Fibroblast of lung (primary cell): ENCODE results near the gene GKAP1.
"Not testable (repeated sequence)": the region's sequence is repeated elsewhere in the genome, so short reads cannot be mapped to it uniquely, and the experiment has no call there.

Experiments
- EZH2 ChIP-seq: IDR thresholded peaks from 2 replicates; pipeline ENCODE4 v1.5.1; 2012; ENCODE audit warnings: low read length, control low read depth, mild to moderate bottlenecking; ENCODE audit errors: missing control alignments
- TF ChIP-seq, protein P1 (sequence below), 2 donors: IDR thresholded peaks in 1 of 2; conservative IDR thresholded peaks in 1 of 2; 1 replicate in 1 of 2; 2 replicates in 1 of 2; pipeline ENCODE4 v1.5.1; 2011 to 2012; ENCODE audit warnings: low read length in 2 of 2, control low read depth in 1 of 2, inconsistent platforms in 1 of 2, low read depth in 1 of 2, mild to moderate bottlenecking in 1 of 2

DNA sequence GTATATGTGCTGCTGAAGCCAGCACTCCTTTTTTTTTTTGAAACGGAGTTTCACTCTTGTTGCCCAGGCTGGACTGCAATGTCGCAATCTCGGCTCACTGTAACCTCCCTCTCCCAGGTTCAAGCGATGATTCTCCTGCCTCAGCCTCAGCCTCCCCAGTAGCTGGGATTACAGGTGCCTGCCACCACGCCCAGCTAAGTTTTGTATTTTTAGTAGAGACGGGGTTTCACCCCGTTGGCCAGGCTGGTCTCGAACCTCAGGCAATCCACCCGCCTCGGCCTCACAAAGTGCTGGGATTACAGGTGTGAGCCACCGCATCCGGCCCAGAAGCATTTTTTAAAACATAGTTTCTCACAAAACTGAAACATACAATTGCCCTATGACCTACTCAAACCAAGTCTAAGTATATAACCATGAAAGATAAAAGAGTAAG is 112.3 kb downstream of the GKAP1 start:
- TF ChIP-seq, protein P1, sequence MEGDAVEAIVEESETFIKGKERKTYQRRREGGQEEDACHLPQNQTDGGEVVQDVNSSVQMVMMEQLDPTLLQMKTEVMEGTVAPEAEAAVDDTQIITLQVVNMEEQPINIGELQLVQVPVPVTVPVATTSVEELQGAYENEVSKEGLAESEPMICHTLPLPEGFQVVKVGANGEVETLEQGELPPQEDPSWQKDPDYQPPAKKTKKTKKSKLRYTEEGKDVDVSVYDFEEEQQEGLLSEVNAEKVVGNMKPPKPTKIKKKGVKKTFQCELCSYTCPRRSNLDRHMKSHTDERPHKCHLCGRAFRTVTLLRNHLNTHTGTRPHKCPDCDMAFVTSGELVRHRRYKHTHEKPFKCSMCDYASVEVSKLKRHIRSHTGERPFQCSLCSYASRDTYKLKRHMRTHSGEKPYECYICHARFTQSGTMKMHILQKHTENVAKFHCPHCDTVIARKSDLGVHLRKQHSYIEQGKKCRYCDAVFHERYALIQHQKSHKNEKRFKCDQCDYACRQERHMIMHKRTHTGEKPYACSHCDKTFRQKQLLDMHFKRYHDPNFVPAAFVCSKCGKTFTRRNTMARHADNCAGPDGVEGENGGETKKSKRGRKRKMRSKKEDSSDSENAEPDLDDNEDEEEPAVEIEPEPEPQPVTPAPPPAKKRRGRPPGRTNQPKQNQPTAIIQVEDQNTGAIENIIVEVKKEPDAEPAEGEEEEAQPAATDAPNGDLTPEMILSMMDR (conservative IDR thresholded peaks at IDR 0.05 in 1 of 2, IDR thresholded peaks at IDR 0.05 in 1 of 2; ENCODE audit: low read depth in 1 of 2, low read length in 2 of 2) = not testable (repeated sequence)
- not testable (repeated sequence) for TF ChIP-seq EZH2
